Endometrial microvascular endothelial cells (primary cell): ENCODE results near the gene PARP15. TPM values are rescaled to one million over a fixed set of nuclear protein-coding genes. Genes with fewer than 3 reads are reported as not detected.

Experiments
- in situ Hi-C: cut with HindIII; loops from 2 replicates; pipeline ENCODE4 v1.10.0; 2017; ENCODE audit warnings: low sequenced_read_pairs, low pct_unique_long_range_greater_than_20kb; ENCODE audit errors: inconsistent ontology term
- total RNA-seq: library from RNA; depleted of rRNA; stranded (reverse); fragments of >200 nt; gene quantifications from one replicate; pipeline ENCODE4 v1.2.3, GENCODE V29; 2015; ENCODE audit errors: inconsistent ontology term

Gene PARP15
- total RNA-seq, 1 donor from 2014 or later: 1.9 TPM

- in situ Hi-C loops: no loop called here
Measured at GRCh38 chr3:122603056-122603455, 25.6 kb downstream of the PARP15 start.

GRCh38 chr3:122606330-122606729 lies 28.9 kb downstream of the PARP15 start:
- in situ Hi-C loops: no loop called here

- in situ Hi-C loops: no loop called here
Measured at GRCh38 chr3:122608916-122609315, 31.5 kb downstream of the PARP15 start.

GRCh38 chr3:122609798-122610559 lies 32.5 kb downstream of the PARP15 start:
- in situ Hi-C loops: no loop called here

GRCh38 chr3:122612696-122613095 lies 35.2 kb downstream of the PARP15 start:
- in situ Hi-C loops: no loop called here

GRCh38 chr3:122615303-122615702 lies 37.9 kb downstream of the PARP15 start:
- in situ Hi-C loops: no loop called here

GRCh38 chr3:122618614-122619013 lies 41.2 kb downstream of the PARP15 start:
- in situ Hi-C loops: no loop called here

- in situ Hi-C loops: no loop called here
Measured at GRCh38 chr3:122619040-122619439, 41.6 kb downstream of the PARP15 start.

- in situ Hi-C loops: no loop called here
Measured at GRCh38 chr3:122620399-122620798, 42.9 kb downstream of the PARP15 start.

- in situ Hi-C loops: no loop called here
Measured at GRCh38 chr3:122621112-122621511, 43.7 kb downstream of the PARP15 start.

GRCh38 chr3:122623031-122623829 lies 45.8 kb downstream of the PARP15 start:
- in situ Hi-C loops: no loop called here

- in situ Hi-C loops: no loop called here
Measured at GRCh38 chr3:122626515-122627180, 49.2 kb downstream of the PARP15 start.

- in situ Hi-C loops: no loop called here
Measured at GRCh38 chr3:122627301-122627700, 49.9 kb downstream of the PARP15 start.

- in situ Hi-C loops: no loop called here
Measured at GRCh38 chr3:122628567-122628966, 51.1 kb downstream of the PARP15 start.

- in situ Hi-C loops: no loop called here
Measured at GRCh38 chr3:122629763-122630162, 52.3 kb downstream of the PARP15 start.

- in situ Hi-C loops: no loop called here
Measured at GRCh38 chr3:122635789-122636188, 58.3 kb downstream of the PARP15 start.

GRCh38 chr3:122636697-122637096 lies 59.2 kb downstream of the PARP15 start:
- in situ Hi-C loops: no loop called here

- in situ Hi-C loops: no loop called here
Measured at GRCh38 chr3:122640437-122640999, 63.1 kb downstream of the PARP15 start.

GRCh38 chr3:122642935-122643334 lies 65.5 kb downstream of the PARP15 start:
- in situ Hi-C loops: no loop called here
